ENCODE measurements around the gene CXCR1.
"Not testable (repeated sequence)": the region's sequence is repeated elsewhere in the genome, so short reads cannot be mapped to it uniquely, and the experiment has no call there.

Gene CXCR1

DNA sequence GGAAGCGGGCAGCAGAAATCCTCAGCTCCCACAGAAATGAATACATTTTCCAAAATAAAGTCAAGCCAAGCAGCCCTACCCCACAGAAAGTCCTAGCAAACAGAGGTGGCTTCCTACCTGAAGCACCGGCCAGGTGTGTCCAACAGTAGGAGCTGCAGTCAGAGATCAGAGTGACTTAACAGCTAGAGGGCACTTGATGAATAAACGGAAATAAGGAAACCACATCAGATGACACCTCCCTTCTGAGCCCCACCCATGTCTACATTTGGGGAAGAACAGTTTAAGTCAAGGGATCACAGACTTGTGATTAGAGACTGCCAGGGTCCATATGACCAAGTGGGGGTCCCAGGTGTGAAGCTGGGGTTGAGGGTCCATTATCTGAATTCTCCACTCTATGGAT lies at the start of gene CXCR1:
CXCR1 (minus strand) TSS at position 172 of the 400 bp plus-strand sequence. CDS start 1,751 bp downstream, outside the sequence.
- DNase-seq = peak; percentile 15

DNA sequence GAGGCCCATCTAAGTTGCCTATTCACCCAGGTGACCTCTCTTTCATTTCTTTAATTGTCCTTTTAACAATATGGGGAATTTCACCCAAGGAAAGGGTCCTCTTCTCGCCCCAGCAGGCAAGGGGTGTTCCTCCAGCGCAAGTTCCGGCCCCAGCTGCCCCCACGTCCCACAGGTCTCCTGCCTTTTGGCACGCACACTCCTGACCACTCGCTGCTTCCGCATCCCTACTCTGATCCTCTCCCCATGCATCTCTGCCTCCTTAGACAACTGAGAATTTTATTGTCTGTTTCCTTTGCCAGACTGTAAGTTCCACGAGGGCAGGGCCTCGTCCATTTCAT lies 49.5 kb upstream of the CXCR1 start:
- DNase-seq = no peak

DNA sequence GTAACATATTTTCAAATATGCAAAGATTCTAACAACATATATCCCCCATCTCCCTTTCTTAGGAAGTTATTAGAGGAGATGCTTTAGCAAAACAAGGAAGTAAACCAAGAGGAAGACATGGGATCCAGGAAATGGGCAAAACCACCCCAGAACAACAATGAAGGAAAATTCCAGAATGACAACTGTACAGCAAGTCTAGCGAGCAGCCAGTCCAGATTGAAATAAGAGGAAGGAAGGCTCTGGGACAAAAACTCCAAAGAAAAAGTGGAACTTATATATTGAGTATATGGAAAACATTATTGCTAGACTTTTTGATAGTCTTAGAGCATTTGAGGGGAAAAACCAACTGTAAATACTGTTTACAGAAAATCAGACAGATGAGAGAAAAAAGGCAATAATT lies 47.4 kb upstream of the CXCR1 start:
- no peak for DNase-seq

DNA sequence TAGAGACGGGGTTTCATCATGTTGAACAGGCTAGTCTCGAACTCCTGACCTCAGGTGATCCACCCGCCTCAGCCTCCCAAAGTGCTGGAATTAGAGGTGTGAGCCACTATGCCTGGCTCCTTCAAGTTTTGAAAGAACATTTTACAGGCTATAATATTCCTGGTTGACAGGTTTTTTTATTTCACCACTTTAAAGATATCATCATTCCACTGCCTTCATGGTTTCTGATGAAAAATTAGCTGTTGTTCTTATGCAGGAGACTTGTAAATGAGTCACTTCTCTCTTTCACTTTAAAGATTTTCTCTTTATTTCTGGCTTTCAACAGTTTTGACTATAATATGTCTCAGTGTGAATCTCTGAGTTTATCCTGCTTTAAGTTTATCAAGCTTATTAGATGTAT lies 42.3 kb upstream of the CXCR1 start:
- no peak for DNase-seq

DNA sequence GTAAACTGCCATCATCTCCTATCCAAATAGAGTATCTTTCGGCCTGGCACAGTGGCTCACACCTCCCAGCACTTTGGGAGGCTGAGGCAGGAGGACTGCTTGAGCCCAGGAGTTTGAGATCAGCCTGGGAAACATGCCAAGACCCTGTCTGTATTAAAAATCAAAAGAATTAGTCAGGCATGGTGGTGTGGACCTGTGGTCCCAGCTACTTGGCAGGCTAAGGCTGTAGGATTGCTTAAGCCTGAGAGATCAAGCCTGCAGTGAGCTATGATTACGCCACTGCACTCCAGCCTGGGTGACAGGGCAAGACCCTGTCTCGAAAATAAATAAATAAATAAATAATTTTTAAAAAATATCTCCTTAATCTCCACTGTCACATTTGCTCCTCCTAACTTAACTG lies 35.5 kb upstream of the CXCR1 start:
- no peak for DNase-seq

DNA sequence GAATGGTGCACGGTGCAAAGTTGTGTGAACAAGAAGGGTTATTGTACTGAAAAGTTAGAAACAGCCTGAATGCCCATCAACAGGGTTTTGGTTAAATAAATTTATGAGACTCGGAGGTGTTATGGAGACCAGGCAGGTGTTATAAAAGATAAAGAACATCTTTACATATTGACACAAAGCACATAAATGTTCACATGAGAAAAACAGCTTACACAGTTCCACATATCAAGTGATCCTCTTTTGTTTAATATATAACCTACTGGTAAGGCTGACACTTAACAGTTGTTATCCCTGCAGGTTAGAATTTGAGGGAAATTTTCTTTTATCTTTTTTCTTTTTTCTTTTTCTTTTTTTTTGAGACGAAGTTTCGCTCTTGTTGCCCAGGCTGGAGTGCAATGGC lies 30.2 kb upstream of the CXCR1 start:
- no peak for DNase-seq

DNA sequence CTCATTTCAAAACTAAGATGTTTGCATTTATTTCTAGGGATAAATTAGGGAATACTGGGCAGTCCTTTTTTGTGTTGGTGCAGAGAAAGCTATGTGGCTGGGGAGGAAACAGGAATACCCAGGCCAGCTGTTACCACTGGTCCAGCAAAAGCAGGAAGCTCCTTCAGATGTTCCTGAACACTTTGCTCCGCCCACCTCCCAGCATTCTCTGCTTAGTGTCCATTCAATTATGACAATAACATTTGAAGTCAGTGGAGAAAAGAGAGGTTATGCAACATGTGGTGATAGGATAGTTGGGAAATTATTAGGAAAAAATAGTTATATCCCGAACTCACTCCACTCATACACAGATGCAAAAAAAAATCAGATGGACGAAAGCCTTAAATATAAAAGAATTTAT lies 28.1 kb upstream of the CXCR1 start:
- no peak for DNase-seq

DNA sequence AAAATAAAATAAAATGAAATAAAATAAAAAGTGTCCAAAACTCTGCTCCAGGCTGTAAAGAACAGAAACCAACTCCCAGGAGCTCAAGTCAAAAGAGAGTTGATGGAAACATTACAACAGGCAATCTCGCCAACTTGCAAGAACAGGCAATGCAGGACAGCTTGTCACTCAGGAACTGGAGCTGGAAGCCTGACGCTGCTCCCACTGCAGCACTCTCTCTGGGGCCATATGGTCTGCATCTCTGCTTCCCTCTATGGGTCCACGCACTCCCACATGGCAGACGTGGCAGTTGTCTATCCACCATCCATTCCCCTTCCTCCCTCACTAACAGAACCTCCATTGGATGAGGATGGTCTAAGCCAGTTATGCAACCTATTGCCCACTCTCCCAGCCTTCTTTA lies 26.9 kb upstream of the CXCR1 start:
- no peak for DNase-seq

DNA sequence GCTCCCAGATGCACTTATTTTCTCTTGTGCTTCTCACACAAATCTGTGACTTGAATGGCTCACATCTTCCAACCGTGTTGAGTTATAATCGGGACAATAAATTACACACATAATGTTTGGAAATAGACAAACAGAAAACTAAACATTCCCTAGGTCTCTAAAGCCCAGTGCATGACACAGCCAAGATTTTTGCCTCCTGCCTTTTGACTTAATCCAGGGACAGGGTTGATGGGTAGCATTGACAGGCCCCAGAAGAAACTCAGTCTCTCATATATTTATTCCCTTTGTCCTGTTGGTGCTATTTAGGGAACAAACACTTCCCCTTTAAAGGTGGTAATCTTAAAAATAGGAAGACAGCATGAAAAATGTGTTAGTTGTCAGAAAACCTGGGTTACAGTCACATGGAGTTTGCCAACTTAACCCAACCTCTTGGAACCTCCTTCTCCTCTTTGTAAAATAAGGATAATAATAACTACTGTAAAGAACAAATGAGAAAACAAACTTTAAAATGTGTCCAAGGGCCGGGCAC lies 26.2 kb upstream of the CXCR1 start:
- no peak for DNase-seq

DNA sequence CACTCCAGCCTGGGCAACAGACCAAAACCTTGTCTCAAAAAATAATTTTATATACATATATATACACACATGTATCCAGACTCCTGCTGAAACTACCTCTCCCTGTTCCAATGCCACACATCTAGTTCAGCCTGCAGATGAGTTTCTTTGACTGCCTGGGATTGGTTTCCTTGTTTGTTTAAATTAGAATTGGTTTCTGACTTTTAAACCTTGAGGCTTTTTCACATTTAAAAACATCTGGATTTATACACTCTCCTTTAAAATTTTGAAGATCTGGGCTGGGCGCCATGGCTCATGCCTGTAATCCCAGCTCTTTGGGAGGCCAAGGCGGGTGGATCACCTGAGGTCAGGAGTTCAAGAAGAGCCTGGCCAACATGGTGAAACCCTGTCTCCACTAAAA lies 21.8 kb upstream of the CXCR1 start:
- DNase-seq = no peak

DNA sequence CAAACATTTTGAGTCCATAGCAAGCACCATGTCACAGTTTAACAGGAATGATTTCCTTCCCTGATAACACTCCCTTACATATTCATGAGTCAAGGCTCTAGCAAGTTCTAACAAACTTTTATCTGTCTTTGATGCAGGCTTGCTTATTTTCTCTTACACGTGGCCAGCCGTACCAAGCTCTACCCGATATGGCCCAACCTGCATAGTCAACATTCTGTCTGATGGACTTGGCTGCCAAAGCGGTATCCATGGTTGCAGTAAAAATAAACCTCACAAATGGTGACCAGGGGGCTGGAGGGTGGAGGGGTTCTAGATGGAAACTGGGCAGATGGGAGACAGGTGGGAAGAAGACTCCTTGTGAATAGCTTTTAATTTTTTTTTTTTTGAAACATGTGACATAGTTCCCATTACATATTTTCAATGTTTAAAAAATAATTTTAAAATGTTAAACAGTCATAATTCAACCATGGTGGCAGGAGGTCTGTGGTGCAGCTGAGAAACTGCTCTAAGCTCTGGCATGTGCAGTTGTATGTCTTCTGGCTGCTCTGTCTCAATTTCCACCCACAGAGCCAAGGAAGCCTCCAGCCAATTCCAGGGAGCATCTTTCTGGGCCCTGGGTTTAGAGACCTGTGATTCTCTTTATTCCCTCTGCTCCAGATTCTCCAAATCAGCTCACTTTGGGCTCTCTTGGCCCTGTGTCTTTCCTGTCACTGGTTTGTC lies 20.7 kb upstream of the CXCR1 start:
- DNase-seq = no peak

DNA sequence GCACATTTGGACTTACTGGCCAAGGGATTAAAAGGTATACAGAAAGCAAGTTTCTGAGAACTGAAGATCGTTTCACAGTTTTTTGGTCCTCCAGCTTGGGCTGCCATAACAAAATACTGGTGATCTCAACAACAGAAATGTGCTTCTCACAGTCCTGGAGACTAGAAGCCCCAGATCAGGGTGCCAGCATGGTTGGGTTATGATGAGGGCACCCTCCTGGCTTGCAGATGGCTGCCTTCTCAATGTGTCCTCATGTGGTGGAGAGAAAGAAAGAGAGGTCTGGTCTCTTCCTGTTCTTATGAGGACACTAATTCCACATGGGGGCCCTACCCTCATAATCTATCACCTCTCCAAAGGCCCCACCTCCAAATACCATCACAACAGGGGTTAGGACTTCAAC lies 20.1 kb upstream of the CXCR1 start:
- DNase-seq = no peak

DNA sequence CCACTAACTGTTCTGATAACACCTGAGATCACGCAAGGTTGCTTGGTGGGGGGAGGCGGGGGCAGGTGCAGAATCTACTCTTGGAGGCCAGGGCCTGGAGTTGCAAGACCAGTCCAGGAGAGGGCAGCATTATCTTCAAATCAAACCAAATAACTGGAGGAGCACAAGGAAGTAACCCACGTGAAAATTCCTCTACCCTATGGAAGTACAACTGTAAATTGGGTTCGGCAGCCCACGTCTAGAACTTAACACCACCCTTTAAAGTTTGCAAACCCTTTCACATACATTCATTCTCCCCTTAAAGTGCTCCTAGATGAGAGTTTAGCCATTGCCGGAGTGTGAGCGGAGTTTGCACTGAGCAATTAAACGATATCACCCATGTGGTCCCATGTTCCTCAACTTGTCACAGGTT lies 19.6 kb upstream of the CXCR1 start:
- peak; percentile 77 for DNase-seq

DNA sequence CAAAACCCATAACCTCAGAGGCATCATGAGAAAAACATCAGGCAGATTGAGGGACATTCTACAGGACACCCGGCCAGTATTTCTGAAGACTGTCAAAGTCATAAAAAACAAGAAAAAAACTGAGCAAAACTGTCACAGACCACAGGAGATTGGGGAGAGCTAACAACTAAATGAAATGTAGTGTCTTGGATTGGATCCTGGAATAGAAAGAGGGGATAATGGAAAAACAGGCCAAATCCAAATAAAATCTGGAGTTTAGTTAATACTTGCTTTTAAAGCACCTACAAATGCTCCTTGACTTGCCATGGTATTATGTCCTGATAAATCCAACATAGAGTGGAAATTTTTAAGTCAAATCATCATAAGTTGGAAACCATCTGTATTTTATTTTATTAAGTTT lies 17.6 kb upstream of the CXCR1 start:
- no peak for DNase-seq

DNA sequence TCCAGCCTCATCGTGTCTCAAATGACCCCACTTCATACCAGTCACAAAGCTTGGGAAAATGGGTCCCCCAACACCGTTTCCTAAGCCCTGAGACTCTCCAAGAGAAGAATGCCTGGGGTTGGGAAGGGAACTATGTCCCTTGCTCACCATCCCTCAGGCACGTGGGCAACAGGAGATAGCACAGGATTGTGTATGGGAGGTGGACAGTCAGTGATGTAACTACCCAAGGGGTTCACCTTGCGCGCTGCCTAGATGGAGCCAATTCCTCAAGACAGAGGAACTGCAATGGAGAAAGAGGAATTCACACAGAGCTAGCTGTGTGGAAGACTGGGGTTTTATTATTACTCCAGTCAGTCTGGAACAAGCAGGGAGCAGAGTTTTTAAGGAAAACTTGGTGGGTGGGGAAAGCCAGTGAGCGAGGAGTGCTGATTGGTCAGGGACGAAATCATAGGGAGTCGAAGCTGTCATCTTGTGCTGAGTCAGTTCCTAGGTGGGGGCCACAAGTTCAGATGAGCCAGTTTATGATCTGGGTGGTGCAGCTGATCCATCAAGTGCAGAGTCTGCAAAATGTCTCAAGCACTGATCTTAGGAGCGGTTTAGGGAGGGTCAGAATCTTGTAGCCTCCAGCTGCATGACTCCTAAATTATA lies 13.8 kb upstream of the CXCR1 start:
- DNase-seq = no peak

DNA sequence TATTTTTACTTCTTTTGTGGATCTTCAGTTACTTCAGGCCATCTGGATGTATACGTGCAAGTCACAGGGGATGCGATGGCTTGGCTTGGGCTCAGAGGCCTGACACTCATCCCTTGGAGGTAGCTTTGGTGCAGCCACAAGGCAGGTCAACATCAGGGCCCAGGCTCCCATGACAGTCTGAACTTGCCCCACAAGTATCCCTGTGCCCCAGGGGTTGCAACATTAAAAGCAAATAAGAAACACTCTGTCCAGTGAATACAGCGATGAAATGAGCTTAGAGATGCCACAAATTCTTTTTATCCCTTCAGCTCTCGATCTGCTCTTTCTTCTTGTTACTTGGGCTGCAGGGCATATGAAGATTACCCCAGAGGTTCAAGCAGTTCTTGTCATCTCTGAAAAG lies 13.0 kb upstream of the CXCR1 start:
- DNase-seq = no peak

DNA sequence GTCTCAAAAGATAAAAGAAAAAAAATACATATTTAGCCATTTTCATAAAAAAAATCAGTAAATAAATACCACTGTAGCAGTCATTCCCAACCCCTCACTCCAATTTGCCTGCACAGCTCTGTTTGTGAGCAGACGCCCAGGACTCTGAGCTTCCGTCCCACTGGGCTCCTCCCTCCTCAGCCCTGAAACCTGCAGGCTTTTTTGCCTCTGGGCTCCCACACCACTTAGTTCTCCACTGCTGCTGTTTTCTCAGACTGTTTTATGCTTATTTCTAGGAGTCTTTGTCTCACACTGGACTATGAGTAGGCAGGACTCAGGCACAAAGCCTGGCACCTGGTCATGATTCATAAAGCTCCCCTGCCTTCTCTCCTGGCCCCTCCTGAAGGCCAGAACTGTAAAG lies 6.1 kb upstream of the CXCR1 start:
- DNase-seq = no peak

DNA sequence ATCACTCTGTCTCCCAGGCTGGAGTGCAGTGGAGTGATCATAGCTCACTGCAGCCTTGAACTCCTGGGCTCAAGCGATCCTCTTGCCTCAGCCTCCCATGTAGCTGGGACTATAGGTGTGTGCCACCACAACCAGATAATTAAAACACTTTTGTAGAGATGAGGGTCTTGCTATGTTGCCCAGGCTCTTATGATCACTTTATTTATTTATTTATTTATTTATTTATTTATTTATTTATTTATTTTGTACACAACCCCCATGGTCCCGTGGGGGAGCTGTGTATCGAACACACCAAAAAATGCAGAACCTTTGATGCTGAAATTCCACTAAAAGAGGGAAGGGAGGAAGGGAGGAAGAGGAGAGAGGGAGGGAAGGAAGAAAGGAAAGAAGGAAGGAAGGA lies 5.0 kb upstream of the CXCR1 start:
- DNase-seq = not testable (repeated sequence)

DNA sequence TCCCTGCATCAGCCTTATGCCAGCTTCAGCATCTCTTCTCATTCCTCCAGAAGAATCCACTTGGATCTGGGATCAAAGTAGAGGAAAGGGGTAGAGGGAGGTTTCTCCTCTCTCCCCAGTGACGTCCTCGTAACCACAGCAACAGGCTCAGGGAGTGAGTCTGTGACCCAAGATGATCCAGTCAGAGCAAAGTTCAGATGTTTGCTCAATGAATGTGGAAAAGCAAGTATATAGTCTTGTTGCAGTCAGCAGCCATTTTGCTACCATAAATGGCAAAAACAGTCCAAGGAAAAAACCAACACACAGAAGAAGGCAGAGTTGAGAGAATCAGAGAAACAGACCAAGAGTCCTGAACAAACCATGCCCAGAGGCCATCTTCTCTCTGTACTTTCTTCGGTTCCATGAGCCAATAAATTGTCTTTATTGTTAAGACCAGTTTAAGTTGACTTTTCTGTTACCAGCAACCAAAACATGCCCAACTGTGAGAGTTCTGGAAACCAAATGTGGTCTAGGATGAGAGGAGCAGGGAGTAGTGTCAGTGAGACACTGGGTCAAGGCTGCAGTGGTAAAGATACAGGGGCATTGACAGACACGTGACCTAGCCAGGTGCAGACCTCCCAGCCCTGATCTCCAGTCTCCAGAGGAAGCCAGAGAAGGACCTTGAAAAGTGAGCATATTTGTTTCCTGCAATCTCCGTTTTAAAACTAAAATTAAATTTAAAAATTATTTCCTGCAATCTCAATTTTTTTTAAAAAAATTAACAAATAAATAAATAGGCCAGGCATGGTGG lies 3.2 kb upstream of the CXCR1 start:
- no peak for DNase-seq

DNA sequence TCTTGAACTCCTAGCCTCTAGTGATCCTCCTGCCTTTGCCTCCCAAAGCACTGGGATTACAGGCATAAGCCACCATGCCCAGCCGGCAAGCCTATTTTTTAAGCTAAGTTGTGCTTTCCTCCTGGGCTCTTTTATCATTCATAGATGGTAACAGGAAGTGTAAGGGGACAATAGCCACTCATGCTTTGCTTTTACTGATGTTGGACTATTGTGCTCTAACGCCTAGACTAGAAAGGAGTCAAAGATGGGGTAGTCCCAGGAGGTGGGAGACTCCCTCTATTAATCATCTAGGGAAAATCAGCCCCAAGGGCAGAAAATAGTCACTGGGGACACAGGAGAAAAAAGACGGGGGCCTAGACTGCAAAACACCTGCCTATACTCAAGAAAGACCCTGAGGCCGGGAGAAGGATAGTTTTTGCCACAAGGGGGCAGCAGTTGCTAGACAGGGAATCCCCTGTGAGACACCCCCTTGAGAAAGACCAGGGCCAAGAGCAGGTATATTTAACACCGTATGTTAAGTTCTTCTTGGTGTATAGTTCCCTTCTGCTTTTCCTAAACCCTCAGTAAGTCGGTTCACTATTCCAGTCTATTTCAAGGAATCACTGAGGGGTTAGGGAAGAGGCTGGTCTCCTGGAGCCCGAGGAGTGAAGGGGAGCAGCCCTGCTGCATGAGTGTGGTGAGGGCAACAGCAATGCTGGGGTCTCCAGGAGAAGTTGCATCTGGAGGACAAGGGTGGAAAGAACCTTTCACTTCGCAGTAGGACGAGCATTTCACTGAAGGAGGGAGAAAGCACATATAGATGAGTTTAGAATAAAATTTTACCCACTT lies 2.1 kb upstream of the CXCR1 start:
- DNase-seq = peak; percentile 77

DNA sequence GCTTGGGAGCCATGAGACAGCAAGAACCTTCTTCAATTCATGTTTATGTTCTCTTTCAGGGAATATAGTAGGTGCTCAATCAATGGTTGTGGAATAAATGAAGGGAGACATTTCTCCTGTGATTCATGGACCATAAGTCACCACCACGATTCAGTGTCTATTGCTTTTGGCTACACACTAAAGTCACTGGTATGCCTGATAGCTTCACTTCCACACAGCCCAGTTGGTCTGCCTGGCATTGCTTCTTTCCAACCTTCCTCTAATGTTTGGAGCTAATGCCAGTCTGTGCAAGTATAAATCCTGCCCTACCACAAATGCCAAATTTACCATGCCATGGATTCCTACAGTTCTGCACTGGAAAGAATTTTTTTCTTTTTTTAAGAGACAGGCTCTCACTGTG lies 1.3 kb upstream of the CXCR1 start:
- DNase-seq = no peak

DNA sequence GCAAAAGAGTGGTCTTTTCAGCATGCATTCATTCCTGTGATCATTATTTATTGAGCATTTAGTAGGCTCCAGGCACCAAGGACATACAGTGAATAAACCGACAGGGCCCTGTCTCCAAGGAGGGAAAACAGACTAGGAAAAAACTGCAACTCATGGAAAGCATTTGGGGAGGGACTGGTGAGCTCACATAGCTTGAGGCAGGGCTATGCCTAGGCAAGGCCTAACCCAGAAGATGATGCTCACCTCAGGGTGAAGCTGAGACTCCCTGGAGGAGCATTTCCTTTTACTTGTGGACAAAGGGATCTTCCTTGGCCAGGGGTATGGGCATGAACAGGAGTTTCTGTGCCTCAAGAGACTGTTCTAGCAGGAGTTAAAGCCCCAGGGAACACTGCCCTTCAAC lies 3.9 kb downstream of the CXCR1 start:
- DNase-seq = no peak

DNA sequence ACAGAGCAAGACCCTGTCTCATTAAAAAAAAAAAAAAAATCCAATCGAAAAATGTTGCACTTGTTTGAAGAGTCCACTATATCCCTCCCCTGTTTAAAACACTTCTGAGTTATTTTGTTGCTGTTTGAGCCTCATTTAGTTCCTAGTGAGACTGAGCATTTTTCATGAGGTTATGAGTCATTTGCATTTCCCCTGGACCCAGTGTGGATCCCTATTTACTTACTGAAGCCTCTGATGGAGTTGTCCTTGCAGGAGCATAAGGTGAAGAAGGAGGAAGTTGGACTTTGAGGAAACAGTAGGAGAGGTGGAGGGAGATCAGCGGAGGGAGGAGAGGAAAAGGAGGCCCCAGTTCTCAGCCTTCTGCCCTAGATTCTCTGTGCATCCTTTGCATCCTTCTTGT lies 5.1 kb downstream of the CXCR1 start:
- no peak for DNase-seq

All from stimulated activated CD4-positive, alpha-beta T cell treated with anti-CD3 and anti-CD28 coated beads, Interleukin-15, amount 100 ng/mL, for 24 hours (primary cell).